ENCODE results near the gene MEGF11. TPM values are rescaled to one million over a fixed set of nuclear protein-coding genes. Genes with fewer than 3 reads are reported as not detected.
"Not testable (repeated sequence)": the region's sequence is repeated elsewhere in the genome, so short reads cannot be mapped to it uniquely, and the experiment has no call there.

The MEGF11 gene
- total RNA-seq, 1 donor from 2014 or later: not detected

DNA sequence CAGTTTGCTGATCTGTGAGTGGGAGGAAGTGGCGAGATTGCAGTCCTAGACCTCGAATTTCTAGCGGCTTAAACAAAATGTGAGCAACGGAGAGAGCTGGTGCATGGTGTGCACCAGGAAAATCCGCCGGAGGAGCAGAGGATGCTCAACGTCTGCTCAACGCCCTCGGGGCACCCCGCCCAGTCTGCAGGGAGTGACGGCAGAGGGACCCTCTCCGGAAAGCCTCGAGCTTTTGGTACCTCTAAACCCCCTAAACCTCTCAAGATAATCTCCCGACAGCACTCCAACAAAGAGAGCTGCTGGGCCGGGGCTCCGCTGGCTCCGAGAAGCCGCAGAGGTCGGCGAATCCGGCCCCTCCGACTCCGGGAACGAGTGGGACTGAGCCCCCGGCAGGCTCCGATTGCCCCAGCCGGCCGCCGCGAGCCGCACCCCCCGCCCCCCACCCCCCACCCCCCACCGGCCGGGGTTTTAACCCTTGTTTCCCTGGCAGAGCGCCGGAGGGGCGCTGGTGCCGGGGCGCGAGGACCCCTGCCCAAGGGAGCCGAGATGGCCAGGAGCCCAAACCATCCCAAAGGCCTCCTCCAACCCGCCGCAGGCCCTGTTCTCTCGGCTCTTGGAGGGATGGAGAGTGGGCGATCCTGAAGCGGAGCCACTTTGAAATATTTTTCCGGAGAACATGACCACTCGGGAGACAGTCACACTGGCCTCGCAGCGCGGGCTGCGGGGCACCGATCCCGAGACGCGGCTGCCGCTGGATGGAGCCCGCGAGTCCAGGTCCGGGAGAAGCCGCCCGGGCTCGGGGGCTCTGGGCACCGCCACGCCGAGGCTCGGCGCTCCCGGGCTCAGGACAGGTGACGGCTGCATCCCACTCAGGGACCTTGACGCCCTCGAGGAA is 1.5 kb downstream of the MEGF11 start:
- H3K36me3 Mint-ChIP-seq (ENCODE audit: low read depth): peaks cover 1% of the 10 kb centered on the region
- peak overlapping the region; percentile 70 for H3K4me3 Mint-ChIP-seq (ENCODE audit: unreplicated experiment)
- H3K4me1 Mint-ChIP-seq (ENCODE audit: low read depth): peaks cover 9% of the 10 kb centered on the region
- peaks cover 60% of the 10 kb centered on the region for H3K27me3 Mint-ChIP-seq (ENCODE audit: low read depth)
- no peak for DNase-seq (ENCODE audit: low spot score)
- H3K9me3 Mint-ChIP-seq (ENCODE audit: low read depth): no peaks in the 10 kb centered on the region
- H3K27ac Mint-ChIP-seq (ENCODE audit: unreplicated experiment): no peak overlapping the region
- TF ChIP-seq, protein P1, sequence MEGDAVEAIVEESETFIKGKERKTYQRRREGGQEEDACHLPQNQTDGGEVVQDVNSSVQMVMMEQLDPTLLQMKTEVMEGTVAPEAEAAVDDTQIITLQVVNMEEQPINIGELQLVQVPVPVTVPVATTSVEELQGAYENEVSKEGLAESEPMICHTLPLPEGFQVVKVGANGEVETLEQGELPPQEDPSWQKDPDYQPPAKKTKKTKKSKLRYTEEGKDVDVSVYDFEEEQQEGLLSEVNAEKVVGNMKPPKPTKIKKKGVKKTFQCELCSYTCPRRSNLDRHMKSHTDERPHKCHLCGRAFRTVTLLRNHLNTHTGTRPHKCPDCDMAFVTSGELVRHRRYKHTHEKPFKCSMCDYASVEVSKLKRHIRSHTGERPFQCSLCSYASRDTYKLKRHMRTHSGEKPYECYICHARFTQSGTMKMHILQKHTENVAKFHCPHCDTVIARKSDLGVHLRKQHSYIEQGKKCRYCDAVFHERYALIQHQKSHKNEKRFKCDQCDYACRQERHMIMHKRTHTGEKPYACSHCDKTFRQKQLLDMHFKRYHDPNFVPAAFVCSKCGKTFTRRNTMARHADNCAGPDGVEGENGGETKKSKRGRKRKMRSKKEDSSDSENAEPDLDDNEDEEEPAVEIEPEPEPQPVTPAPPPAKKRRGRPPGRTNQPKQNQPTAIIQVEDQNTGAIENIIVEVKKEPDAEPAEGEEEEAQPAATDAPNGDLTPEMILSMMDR (IDR thresholded peaks at IDR 0.05): peak; percentile 85

DNA sequence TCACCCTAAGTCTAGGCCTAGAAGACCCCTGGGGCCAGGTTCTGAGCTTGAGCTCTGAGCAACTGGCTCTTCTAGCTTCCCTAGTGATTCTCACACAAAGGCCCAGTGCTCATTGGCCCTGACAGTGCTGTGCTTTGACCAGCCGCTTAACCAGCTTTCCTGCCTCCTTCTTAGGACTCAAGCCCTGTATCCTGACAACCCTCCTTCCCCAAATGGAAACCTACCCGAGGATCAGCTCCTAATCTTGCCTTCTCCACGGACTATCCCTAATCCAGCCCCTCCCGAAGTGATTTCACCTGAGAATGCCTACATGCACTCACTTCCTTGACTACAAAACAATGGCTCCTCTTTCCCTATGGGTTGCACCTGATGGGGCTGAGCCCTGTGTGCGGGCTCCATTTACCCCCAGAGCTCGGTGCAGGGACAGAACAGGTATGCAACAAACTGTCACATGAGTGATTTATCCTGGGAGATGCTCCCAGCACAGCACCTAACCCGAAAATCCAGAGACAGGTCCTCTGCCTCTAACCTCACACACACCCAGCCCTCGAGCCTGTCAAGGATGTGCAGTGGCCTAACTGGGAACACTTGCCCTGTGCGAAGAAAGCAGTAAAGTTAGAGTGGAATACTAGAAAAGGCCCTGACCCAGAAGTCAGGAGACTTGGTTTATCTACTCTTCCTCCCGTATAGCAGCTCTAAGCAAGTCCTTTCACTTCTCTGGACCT is 2.3 kb downstream of the MEGF11 start:
- no peak overlapping the region for H3K27ac Mint-ChIP-seq (ENCODE audit: unreplicated experiment)
- peak overlapping the region; percentile 19 for H3K4me3 Mint-ChIP-seq (ENCODE audit: unreplicated experiment)
- peaks cover 1% of the 10 kb centered on the region for H3K36me3 Mint-ChIP-seq (ENCODE audit: low read depth)
- peaks cover 56% of the 10 kb centered on the region for H3K27me3 Mint-ChIP-seq (ENCODE audit: low read depth)
- TF ChIP-seq, protein P1 (IDR thresholded peaks at IDR 0.05): no peak
- DNase-seq (ENCODE audit: low spot score): no peak
- peaks cover 9% of the 10 kb centered on the region for H3K4me1 Mint-ChIP-seq (ENCODE audit: low read depth)
- no peaks in the 10 kb centered on the region for H3K9me3 Mint-ChIP-seq (ENCODE audit: low read depth)

DNA sequence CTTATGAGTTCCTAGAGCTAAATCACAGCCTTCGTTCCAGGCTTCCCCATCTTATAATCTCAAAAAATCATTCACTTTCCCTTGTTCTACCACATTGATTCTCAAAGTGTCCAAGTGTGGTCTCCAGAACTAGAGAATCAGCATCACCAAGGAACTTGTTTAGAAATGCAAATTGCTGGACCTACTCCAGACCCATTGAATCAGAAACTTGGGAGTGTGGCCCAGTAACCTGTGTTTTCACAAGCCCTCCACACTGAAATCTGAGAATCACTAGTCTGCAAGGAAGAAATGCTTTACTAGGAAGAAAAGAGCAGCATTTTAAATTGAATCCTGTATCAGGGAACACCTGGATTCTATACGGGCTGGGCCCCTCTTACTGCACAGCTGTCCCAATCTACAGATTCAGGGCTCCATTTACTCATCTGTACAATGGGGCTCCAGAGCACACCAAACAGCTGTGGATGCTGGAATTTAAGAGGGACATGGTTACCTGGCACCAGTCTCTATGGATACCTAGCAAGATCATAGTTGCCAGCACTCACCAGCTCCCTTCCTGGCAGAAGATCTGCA is 3.9 kb downstream of the MEGF11 start:
- Mint-ChIP-seq H3K27ac (ENCODE audit: unreplicated experiment) (no peak overlapping the region), H3K36me3 (ENCODE audit: low read depth) (peaks cover 1% of the 10 kb centered on the region), H3K27me3 (ENCODE audit: low read depth) (peaks cover 51% of the 10 kb centered on the region), H3K4me1 (ENCODE audit: low read depth) (peaks cover 9% of the 10 kb centered on the region), H3K9me3 (ENCODE audit: low read depth) (no peaks in the 10 kb centered on the region), H3K4me3 (ENCODE audit: unreplicated experiment) (no peak overlapping the region)
- TF ChIP-seq, protein P1 (IDR thresholded peaks at IDR 0.05): no peak
- DNase-seq (ENCODE audit: low spot score): no peak

DNA sequence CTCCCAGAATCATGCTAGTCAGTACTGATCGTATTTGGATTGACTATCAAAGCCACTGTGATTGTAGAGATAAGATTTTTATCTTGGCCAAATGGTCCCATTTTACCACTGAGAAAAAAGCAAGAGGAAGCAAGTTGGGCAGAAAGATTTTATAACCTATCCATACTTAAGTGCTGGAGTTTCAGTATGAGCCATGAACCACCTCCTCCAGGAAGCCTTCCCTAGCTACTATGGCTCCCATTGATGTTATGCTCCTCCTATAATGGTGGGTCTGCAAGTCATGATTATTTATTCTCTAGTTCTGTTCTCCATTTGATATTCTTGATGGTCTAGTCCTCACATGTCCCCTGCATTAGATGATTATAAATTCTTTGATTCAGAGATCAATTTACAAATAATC is 6.6 kb downstream of the MEGF11 start:
- H3K4me1 Mint-ChIP-seq (ENCODE audit: low read depth): no peaks in the 10 kb centered on the region
- H3K4me3 Mint-ChIP-seq (ENCODE audit: unreplicated experiment): no peak overlapping the region
- TF ChIP-seq, protein P1 (IDR thresholded peaks at IDR 0.05): no peak
- no peak for DNase-seq (ENCODE audit: low spot score)
- H3K27ac Mint-ChIP-seq (ENCODE audit: unreplicated experiment): no peak overlapping the region
- no peaks in the 10 kb centered on the region for H3K9me3 Mint-ChIP-seq (ENCODE audit: low read depth)
- peaks cover 58% of the 10 kb centered on the region for H3K27me3 Mint-ChIP-seq (ENCODE audit: low read depth)
- peaks cover 1% of the 10 kb centered on the region for H3K36me3 Mint-ChIP-seq (ENCODE audit: low read depth)

DNA sequence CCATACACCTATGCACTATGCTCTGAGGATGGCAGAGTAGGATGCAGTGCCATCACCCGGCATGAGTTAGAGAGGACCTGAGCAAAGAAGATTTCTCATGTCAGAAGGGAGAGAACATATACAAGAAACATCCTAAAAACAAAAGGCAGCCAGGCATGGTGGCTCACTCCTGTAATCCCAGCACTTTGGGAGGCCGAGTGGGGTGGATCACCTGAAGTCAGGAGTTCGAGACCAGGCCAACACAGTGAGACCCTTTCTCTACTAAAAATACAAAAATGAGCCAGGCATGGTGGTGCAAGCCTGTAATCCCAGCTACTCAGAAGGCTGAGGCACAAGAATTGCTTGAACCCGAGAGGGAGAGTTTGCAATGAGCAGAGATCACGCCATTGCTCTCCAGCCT is 7.7 kb downstream of the MEGF11 start:
- not testable (repeated sequence) for H3K36me3 Mint-ChIP-seq (ENCODE audit: low read depth); H3K9me3 Mint-ChIP-seq (ENCODE audit: low read depth); H3K27ac Mint-ChIP-seq (ENCODE audit: unreplicated experiment); H3K4me3 Mint-ChIP-seq (ENCODE audit: unreplicated experiment); H3K4me1 Mint-ChIP-seq (ENCODE audit: low read depth); DNase-seq (ENCODE audit: low spot score)
- H3K27me3 Mint-ChIP-seq (ENCODE audit: low read depth): peaks cover 54% of the 10 kb centered on the region
